Measurements from ENCODE around the gene EDAR. TPM values are rescaled to one million over a fixed set of nuclear protein-coding genes. Genes with fewer than 3 reads are reported as not detected.

The EDAR gene
- polyA plus RNA-seq, 2 of the 4 experiments (the other 2 are of a cell fraction) = 0.05 to 0.26 TPM

GRCh38 chr2:108941161-108941665 lies 47.8 kb downstream of the EDAR start:
- POLR2A ChIA-PET = no interaction called here
- WGBS (ENCODE audit: missing lambda C conversion rate) = 44% methylated on average over 8 of the region's 8 CpGs
- FAIRE-seq (no peak), ATAC-seq (no peak), DNase-seq (ENCODE audit: low read depth in 1 of 2, low spot score in 1 of 2) (no peak)
- no peak overlapping the region for H3K4me2 ChIP-seq
- TF ChIP-seq CHD4 (IDR thresholded peaks at IDR 0.05; ENCODE audit: borderline replicate concordance) (no peak), ZC3H11A (IDR thresholded peaks at IDR 0.05) (no peak), ELK1 (IDR thresholded peaks at IDR 0.05; ENCODE audit: low read depth, low read length) (no peak), FOXS1 (CRISPR knock-in tag; IDR thresholded peaks at IDR 0.05) (no peak), POLR2AphosphoS2 (conservative IDR thresholded peaks at IDR 0.05; ENCODE audit: low read length) (no peak), CTCF (IDR thresholded peaks at IDR 0.05) (no peak), PHF8 (IDR thresholded peaks at IDR 0.05; ENCODE audit: borderline replicate concordance, low read depth) (no peak)
- H3K4me3 ChIP-seq = no peak overlapping the region
- no peaks in the 10 kb centered on the region for H3K4me1 ChIP-seq
- H3K9me3 ChIP-seq = no peaks in the 10 kb centered on the region
- H3K27ac ChIP-seq = no peak overlapping the region
- CTCF ChIA-PET = interaction anchor here (2.0 kb wide), 1 partner anchor 13 kb away, joined by 11 read pairs; no protein-coding TSS in a partner anchor

- 68% methylated on average over 13 of the region's 13 CpGs for WGBS (ENCODE audit: missing lambda C conversion rate)
- no peak for TF ChIP-seq POLR2AphosphoS2 (conservative IDR thresholded peaks at IDR 0.05; ENCODE audit: low read length)
- no peak for TF ChIP-seq CHD4 (IDR thresholded peaks at IDR 0.05; ENCODE audit: borderline replicate concordance)
- no peak for TF ChIP-seq FOXS1 (CRISPR knock-in tag; IDR thresholded peaks at IDR 0.05)
- TF ChIP-seq EHMT2 (IDR thresholded peaks at IDR 0.05; ENCODE audit: low read depth) = no peak
- no peak for TF ChIP-seq ZFP36 (IDR thresholded peaks at IDR 0.05; ENCODE audit: borderline replicate concordance, partially characterized antibody)
- TF ChIP-seq CHD2 (IDR thresholded peaks at IDR 0.05; ENCODE audit: low read length, partially characterized antibody) = no peak
- TF ChIP-seq CTCF (IDR thresholded peaks at IDR 0.05) = no peak
- TF ChIP-seq E2F6 (IDR thresholded peaks at IDR 0.05; ENCODE audit: borderline replicate concordance, low read depth) = no peak
- TF ChIP-seq SMC3 (IDR thresholded peaks at IDR 0.05) = no peak
- TF ChIP-seq KDM5A (IDR thresholded peaks at IDR 0.05) = no peak
- TF ChIP-seq RARB (CRISPR knock-in tag; IDR thresholded peaks at IDR 0.05) = no peak
- TF ChIP-seq HOXB13 (CRISPR knock-in tag; IDR thresholded peaks at IDR 0.05; ENCODE audit: low read depth) = no peak
- TF ChIP-seq NR3C1 (IDR thresholded peaks at IDR 0.05) = no peak
- no peak for TF ChIP-seq MAFK (IDR thresholded peaks at IDR 0.05; ENCODE audit: partially characterized antibody)
- no peak for TF ChIP-seq BHLHE40 (IDR thresholded peaks at IDR 0.05; ENCODE audit: low read depth, low read length)
- no peak for TF ChIP-seq CBX2 (IDR thresholded peaks at IDR 0.05; ENCODE audit: borderline replicate concordance, low read depth)
- no peak for TF ChIP-seq PHF8 (IDR thresholded peaks at IDR 0.05; ENCODE audit: borderline replicate concordance, low read depth)
- Histone ChIP-seq H3K4me1 (peaks cover 7% of the 10 kb centered on the region; the same call in 1 of the 3 replicates), H3K27ac (no peak overlapping the region), H3K4me3 (no peak overlapping the region), H3K9me3 (no peaks in the 10 kb centered on the region), H3K4me2 (no peak overlapping the region)
- no peak for FAIRE-seq
- ChIA-PET POLR2A (no interaction called here), CTCF (interaction anchor here (2.0 kb wide), 1 partner anchor 12 kb away, joined by 11 read pairs; no protein-coding TSS in a partner anchor)
- no peak; a peak in 1 of 6 replicates for ATAC-seq
- DNase-seq (ENCODE audit: low read depth in 1 of 2, low spot score in 1 of 2) = no peak
Measured at GRCh38 chr2:108940156-108940555, 48.9 kb downstream of the EDAR start.
